ENCODE results near the gene HSD17B2. TPM values are rescaled to one million over a fixed set of nuclear protein-coding genes. Genes with fewer than 3 reads are reported as not detected.

HSD17B2 gene
- total RNA-seq, 1 experiment from 2014 or later, result not detected

DNA sequence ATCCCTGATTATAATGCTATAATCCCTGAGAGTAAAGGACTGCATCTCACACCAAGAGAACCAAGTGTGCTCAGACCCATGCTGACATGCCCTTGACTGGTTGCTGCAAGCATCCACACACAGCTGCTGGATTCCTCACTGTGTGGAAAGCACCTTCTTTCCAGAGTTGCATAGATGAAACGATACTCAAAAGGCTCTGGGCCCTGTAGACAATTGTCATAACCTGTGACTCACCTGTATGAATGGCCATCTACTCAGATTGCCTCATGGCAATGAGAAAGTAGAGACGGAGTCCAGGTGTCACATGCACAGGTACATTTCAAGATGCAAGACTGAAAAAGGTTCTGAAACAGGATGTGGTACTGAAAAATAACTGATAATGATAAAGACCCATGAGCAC lies 76.9 kb downstream of the HSD17B2 start (continued):
- TF ChIP-seq, protein P1, sequence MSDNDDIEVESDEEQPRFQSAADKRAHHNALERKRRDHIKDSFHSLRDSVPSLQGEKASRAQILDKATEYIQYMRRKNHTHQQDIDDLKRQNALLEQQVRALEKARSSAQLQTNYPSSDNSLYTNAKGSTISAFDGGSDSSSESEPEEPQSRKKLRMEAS (IDR thresholded peaks at IDR 0.05), result no peak
- TF ChIP-seq RAD21 (IDR thresholded peaks at IDR 0.05; ENCODE audit: low read depth) (no peak), EZH2 (IDR thresholded peaks at IDR 0.05) (no peak), EZH2phosphoT487 (IDR thresholded peaks at IDR 0.05; ENCODE audit: borderline replicate concordance) (no peak), CTCF (IDR thresholded peaks at IDR 0.05 in 2 of 3, conservative IDR thresholded peaks at IDR 0.05 in 1 of 3; ENCODE audit: borderline replicate concordance in 1 of 3, insufficient read depth in 1 of 3, low read depth in 2 of 3, low read length in 2 of 3) (no peak), SP1 (IDR thresholded peaks at IDR 0.05; ENCODE audit: low read depth) (no peak), TCF7L2 (IDR thresholded peaks at IDR 0.05; ENCODE audit: borderline replicate concordance, extremely low read depth, insufficient read depth, insufficient read length) (no peak), JUND (IDR thresholded peaks at IDR 0.05) (no peak), FOSL1 (IDR thresholded peaks at IDR 0.05; ENCODE audit: low read depth) (no peak), ZFX (IDR thresholded peaks at IDR 0.05) (no peak)

DNA sequence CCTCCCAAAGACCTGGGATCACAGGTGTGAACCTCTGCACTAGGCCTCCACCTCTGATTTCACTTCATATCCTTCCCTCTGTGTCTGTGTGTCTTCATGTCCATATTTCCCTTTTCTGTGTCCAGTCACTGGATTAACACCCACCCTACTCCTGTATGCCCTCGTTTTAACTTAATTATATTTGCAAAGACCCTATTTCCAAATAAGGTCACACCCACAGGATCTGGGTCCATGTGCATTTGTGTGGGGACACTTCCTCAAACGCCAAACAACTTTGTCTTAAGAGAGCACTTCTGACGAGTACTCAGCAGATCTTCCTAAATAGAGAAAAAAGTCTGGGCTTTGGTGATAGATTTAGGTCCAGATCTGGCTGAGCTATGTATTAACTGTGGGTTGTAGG lies 78.7 kb downstream of the HSD17B2 start:
- BruUV-seq (replicated peaks), result no TSS peak
- Histone ChIP-seq H3K9me3 (ENCODE audit: control insufficient read depth in 1 of 2, insufficient read depth in 1 of 2, low read depth in 1 of 2, low read length in 2 of 2) (no peaks in the 10 kb centered on the region), H3K79me2 (ENCODE audit: insufficient read depth, low read length) (no peaks in the 10 kb centered on the region), H4K20me1 (ENCODE audit: insufficient read depth) (no peaks in the 10 kb centered on the region), H3K9ac (ENCODE audit: low read length) (no peak overlapping the region), H3K9me2 (ENCODE audit: insufficient read depth) (no peaks in the 10 kb centered on the region), H3K36me3 (ENCODE audit: control insufficient read depth in 1 of 2, insufficient read depth in 2 of 2, low read length in 2 of 2) (no peaks in the 10 kb centered on the region), H3K4me1 (ENCODE audit: control insufficient read depth in 1 of 2, insufficient read depth in 2 of 2, low read length in 2 of 2) (no peaks in the 10 kb centered on the region), H3K4me2 (ENCODE audit: low read length) (no peak overlapping the region), H3K27ac (ENCODE audit: low read depth, low read length) (no peak overlapping the region), H2AFZ (ENCODE audit: low read depth, low read length, poor library complexity, severe bottlenecking) (no peak overlapping the region), H3K27me3 (ENCODE audit: insufficient read depth, low read length) (no peaks in the 10 kb centered on the region), H3K4me3 (replicated peaks in 1 of 2; ENCODE audit: low read depth in 1 of 2, low read length in 2 of 2) (no peak overlapping the region)
- CTCF ChIA-PET, result no interaction called here
- intact Hi-C loops (cut with micrococcal nuclease), result no loop called here
- DNase-seq (ENCODE audit: low read depth, low spot score) (no peak), ATAC-seq (no peak)
- POLR2A ChIA-PET, result no interaction called here
- RAD21 ChIA-PET (ENCODE audit: low non-redundant PET in 1 of 2, low total read pairs in 2 of 2, uncharacterized antibody in 2 of 2, unreplicated experiment in 2 of 2), result no interaction called here
- TF ChIP-seq CTCF (IDR thresholded peaks at IDR 0.05 in 2 of 3, conservative IDR thresholded peaks at IDR 0.05 in 1 of 3; ENCODE audit: borderline replicate concordance in 1 of 3, insufficient read depth in 1 of 3, low read depth in 2 of 3, low read length in 2 of 3) (no peak), CBX3 (IDR thresholded peaks at IDR 0.05; ENCODE audit: low read depth) (no peak), SRF (IDR thresholded peaks at IDR 0.05; ENCODE audit: low read depth) (no peak), POLR2AphosphoS5 (IDR thresholded peaks at IDR 0.05; ENCODE audit: low read depth, low read length) (no peak), REST (IDR thresholded peaks at IDR 0.05; ENCODE audit: low read depth) (no peak), ATF3 (IDR thresholded peaks at IDR 0.05) (no peak), CEBPB (IDR thresholded peaks at IDR 0.05; ENCODE audit: low read depth) (no peak)
- TF ChIP-seq, protein P1 (IDR thresholded peaks at IDR 0.05), result no peak
